ENCODE measurements around the gene PIK3CG.

DNA sequence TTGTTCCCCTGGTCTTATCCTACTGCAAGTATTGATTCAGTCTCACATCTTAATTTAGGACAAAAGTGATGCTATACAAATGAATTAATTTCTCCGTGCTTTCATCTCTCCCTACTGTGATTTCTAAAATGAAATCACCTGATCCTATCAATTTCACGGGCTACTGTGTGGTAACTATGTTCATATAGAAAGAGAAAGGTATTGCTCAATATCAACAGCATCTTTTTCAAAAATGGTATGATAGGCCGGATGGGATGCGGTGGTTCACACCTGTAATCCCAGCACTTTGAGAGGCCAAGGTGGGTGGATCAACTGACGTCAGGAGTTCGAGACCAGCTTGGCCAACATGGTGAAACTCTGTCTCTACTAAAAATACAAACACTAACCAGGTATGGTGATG is 71.2 kb downstream of the PIK3CG start:
- TF ChIP-seq, protein P1, sequence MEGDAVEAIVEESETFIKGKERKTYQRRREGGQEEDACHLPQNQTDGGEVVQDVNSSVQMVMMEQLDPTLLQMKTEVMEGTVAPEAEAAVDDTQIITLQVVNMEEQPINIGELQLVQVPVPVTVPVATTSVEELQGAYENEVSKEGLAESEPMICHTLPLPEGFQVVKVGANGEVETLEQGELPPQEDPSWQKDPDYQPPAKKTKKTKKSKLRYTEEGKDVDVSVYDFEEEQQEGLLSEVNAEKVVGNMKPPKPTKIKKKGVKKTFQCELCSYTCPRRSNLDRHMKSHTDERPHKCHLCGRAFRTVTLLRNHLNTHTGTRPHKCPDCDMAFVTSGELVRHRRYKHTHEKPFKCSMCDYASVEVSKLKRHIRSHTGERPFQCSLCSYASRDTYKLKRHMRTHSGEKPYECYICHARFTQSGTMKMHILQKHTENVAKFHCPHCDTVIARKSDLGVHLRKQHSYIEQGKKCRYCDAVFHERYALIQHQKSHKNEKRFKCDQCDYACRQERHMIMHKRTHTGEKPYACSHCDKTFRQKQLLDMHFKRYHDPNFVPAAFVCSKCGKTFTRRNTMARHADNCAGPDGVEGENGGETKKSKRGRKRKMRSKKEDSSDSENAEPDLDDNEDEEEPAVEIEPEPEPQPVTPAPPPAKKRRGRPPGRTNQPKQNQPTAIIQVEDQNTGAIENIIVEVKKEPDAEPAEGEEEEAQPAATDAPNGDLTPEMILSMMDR (IDR thresholded peaks at IDR 0.05) = no peak
- TF ChIP-seq POLR2AphosphoS5 (IDR thresholded peaks at IDR 0.05; ENCODE audit: low read depth, low read length) (no peak), SIN3A (IDR thresholded peaks at IDR 0.05; ENCODE audit: borderline replicate concordance, insufficient read depth, low read depth, low read length) (no peak), REST (IDR thresholded peaks at IDR 0.05; ENCODE audit: insufficient read depth in 1 of 2, low read depth in 2 of 2, low read length in 1 of 2) (no peak), TCF7L2 (IDR thresholded peaks at IDR 0.05; ENCODE audit: low read depth, low read length) (no peak)
